Measurements from ENCODE around the gene COQ10A.

COQ10A gene

GRCh38 chr12:56315249-56315621 lies 48.5 kb downstream of the COQ10A start:
- no peak for DNase-seq (ENCODE audit: low spot score)

- DNase-seq (ENCODE audit: low spot score) = peak; percentile 98
Measured at GRCh38 chr12:56315622-56316473, 49.1 kb downstream of the COQ10A start, which contains the start of gene CNPY2. CNPY2 (minus strand) TSS chr12:56315988; CDS start chr12:56315217, 771 bp downstream.

GRCh38 chr12:56317675-56318074 lies 50.9 kb downstream of the COQ10A start:
- no peak for DNase-seq (ENCODE audit: low spot score)

Measured in SK-N-DZ (cell line).